ENCODE data around the gene PASK.

DNA sequence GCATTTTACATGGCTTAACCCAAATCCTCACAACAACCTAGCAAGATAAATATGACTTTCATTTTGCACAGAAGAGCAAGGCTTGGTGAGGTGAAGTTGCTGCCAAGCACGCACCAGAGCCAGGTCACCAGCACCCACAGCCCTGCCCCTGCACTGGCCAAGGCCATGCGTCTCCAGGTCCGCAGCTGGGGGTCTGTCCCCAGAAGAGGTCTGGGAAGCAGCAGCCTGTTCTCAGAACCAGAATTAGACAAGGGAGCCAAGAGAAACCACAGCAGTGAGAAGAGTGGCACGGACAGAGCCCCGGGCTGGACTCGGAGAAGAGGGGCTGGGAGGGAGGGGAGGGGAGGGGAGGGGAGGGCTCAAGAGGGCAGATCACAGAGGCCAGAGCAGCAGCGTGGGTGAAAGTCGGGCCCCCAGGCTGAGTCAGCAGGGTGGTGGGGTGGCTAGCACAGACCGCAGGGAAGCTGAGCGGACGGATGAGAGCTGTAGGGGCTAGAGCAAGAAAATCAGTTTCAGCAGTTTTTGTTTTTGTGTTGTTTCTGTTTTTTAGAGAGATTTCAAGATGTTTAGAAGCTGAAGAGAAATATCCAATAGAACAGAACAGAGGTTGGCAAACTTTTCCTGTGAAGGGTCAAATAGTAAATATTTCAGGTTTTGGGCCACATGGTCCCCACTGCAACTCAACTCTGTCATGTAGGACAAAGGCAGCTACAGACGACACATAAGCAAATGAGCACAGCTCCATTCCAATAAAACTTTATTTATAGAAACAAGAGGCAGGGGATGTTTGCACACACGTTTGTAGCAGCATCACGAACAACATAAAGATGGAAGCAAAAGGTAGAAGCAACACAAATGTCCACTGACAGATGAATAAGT is 39.8 kb downstream of the PASK start:
- TF ChIP-seq, protein P1, sequence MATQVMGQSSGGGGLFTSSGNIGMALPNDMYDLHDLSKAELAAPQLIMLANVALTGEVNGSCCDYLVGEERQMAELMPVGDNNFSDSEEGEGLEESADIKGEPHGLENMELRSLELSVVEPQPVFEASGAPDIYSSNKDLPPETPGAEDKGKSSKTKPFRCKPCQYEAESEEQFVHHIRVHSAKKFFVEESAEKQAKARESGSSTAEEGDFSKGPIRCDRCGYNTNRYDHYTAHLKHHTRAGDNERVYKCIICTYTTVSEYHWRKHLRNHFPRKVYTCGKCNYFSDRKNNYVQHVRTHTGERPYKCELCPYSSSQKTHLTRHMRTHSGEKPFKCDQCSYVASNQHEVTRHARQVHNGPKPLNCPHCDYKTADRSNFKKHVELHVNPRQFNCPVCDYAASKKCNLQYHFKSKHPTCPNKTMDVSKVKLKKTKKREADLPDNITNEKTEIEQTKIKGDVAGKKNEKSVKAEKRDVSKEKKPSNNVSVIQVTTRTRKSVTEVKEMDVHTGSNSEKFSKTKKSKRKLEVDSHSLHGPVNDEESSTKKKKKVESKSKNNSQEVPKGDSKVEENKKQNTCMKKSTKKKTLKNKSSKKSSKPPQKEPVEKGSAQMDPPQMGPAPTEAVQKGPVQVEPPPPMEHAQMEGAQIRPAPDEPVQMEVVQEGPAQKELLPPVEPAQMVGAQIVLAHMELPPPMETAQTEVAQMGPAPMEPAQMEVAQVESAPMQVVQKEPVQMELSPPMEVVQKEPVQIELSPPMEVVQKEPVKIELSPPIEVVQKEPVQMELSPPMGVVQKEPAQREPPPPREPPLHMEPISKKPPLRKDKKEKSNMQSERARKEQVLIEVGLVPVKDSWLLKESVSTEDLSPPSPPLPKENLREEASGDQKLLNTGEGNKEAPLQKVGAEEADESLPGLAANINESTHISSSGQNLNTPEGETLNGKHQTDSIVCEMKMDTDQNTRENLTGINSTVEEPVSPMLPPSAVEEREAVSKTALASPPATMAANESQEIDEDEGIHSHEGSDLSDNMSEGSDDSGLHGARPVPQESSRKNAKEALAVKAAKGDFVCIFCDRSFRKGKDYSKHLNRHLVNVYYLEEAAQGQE (IDR thresholded peaks at IDR 0.05; ENCODE audit: insufficient read depth in 1 of 2, low read depth in 2 of 2, low read length in 1 of 2): no peak
- TF ChIP-seq POLR2AphosphoS5 (IDR thresholded peaks at IDR 0.05; ENCODE audit: low read depth, low read length) (no peak), TCF7L2 (IDR thresholded peaks at IDR 0.05; ENCODE audit: low read depth, low read length) (no peak)
- TF ChIP-seq, protein P2, sequence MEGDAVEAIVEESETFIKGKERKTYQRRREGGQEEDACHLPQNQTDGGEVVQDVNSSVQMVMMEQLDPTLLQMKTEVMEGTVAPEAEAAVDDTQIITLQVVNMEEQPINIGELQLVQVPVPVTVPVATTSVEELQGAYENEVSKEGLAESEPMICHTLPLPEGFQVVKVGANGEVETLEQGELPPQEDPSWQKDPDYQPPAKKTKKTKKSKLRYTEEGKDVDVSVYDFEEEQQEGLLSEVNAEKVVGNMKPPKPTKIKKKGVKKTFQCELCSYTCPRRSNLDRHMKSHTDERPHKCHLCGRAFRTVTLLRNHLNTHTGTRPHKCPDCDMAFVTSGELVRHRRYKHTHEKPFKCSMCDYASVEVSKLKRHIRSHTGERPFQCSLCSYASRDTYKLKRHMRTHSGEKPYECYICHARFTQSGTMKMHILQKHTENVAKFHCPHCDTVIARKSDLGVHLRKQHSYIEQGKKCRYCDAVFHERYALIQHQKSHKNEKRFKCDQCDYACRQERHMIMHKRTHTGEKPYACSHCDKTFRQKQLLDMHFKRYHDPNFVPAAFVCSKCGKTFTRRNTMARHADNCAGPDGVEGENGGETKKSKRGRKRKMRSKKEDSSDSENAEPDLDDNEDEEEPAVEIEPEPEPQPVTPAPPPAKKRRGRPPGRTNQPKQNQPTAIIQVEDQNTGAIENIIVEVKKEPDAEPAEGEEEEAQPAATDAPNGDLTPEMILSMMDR (IDR thresholded peaks at IDR 0.05): no peak
